ENCODE data around the gene TTLL11.

- TF ChIP-seq CTCF (IDR thresholded peaks at IDR 0.05), result no peak
- TF ChIP-seq POLR2A (IDR thresholded peaks at IDR 0.05), result no peak
Observed at GRCh38 chr9:121883281-121884056, 209.6 kb downstream of the TTLL11 start.

Measured in right lobe of liver (tissue), 4 donors.